Neural cell (in vitro differentiated cells): ENCODE measurements around the gene AMN1. TPM values are rescaled to one million over a fixed set of nuclear protein-coding genes. Genes with fewer than 3 reads are reported as not detected.

Experiments used
- H2AFZ ChIP-seq: fragments of 200-600, 300-800 bp; sonication (generic), shearing (Covaris generic); 2 replicates; pipeline ENCODE4 v1.6.0; 2014; ENCODE audit warnings: low read depth, mild to moderate bottlenecking, antibody characterized with exemption, low read length, moderate library complexity
- H3F3A ChIP-seq: fragments of 200-600 bp; shearing (Covaris generic); 2 replicates; pipeline ENCODE4 v1.6.1; 2016; ENCODE audit warnings: mild to moderate bottlenecking, moderate library complexity, mixed read lengths, antibody characterized with exemption, low read length; ENCODE audit not compliant: insufficient read depth, poor library complexity, severe bottlenecking
- H3K27ac ChIP-seq: fragments of 200-600, 300-800 bp; sonication (generic), shearing (Covaris generic); 2 replicates; pipeline ENCODE4 v1.5.1; 2014; ENCODE audit warnings: mild to moderate bottlenecking, low read length, moderate library complexity
- H3K27me3 ChIP-seq: fragments of 300-800, 200-600 bp; sonication (generic), shearing (Covaris generic); 2 replicates; pipeline ENCODE4 v1.6.0; 2014; ENCODE audit warnings: mild to moderate bottlenecking, low read depth, low read length, moderate library complexity; ENCODE audit not compliant: insufficient read depth
- H3K36me3 ChIP-seq: fragments of 300-800, 200-600 bp; sonication (generic), shearing (Covaris generic); 2 replicates; pipeline ENCODE4 v1.5.1; 2014; ENCODE audit warnings: mild to moderate bottlenecking, antibody characterized with exemption, low read length, moderate library complexity; ENCODE audit not compliant: insufficient read depth
- H3K4me2 ChIP-seq: fragments of 300-800, 200-600 bp; sonication (generic), shearing (Covaris generic); 2 replicates; pipeline ENCODE4 v1.6.0; 2014; ENCODE audit warnings: mild to moderate bottlenecking, low read length
- H3K4me3 ChIP-seq: fragments of 300-800, 200-600 bp; sonication (generic), shearing (Covaris generic); 2 replicates; pipeline ENCODE4 v1.5.1; 2014; ENCODE audit warnings: mild to moderate bottlenecking, low read length, moderate library complexity
- H3K79me2 ChIP-seq: fragments of 200-600 bp; shearing (Covaris generic); replicated peaks from 2 replicates; pipeline ENCODE4 v1.6.0; 2014; ENCODE audit warnings: mild to moderate bottlenecking, low read length, moderate library complexity; ENCODE audit not compliant: insufficient read depth
- H3K9ac ChIP-seq: fragments of 300-800, 200-600 bp; sonication (generic), shearing (Covaris generic); 2 replicates; pipeline ENCODE4 v1.6.1; 2016; ENCODE audit warnings: mild to moderate bottlenecking, low read length, mixed read lengths
- H3K9me2 ChIP-seq: fragments of 200-600 bp; shearing (Covaris generic); 2 replicates; pipeline ENCODE4 v1.6.1; 2016; ENCODE audit warnings: mild to moderate bottlenecking, low read length, mixed read lengths; ENCODE audit not compliant: insufficient read depth
- H3K9me3 ChIP-seq: fragments of 200-600, 300-800 bp; sonication (generic), shearing (Covaris generic); 2 replicates; pipeline ENCODE4 v1.6.1; 2016; ENCODE audit warnings: mild to moderate bottlenecking, mixed run types, low read length, moderate library complexity, mixed read lengths
- H4K20me1 ChIP-seq: fragments of 200-600 bp; shearing (Covaris generic); 2 replicates; pipeline ENCODE4 v1.6.1; 2016; ENCODE audit warnings: mild to moderate bottlenecking, mixed run types; ENCODE audit not compliant: insufficient read depth
- CTCF ChIP-seq: fragments of 450-650 bp; IDR thresholded peaks from 2 replicates; pipeline ENCODE4 v1.5.1; 2014; ENCODE audit warnings: antibody characterized with exemption, mild to moderate bottlenecking, moderate library complexity; ENCODE audit not compliant: poor library complexity, severe bottlenecking
- EP300 ChIP-seq: fragments of 450-650 bp; conservative IDR thresholded peaks from 2 replicates; pipeline ENCODE4 v1.6.1; 2014; ENCODE audit warnings: antibody characterized with exemption, mild to moderate bottlenecking, moderate library complexity; ENCODE audit not compliant: poor library complexity, severe bottlenecking
- EZH2 ChIP-seq: fragments of 200-600, 300-800 bp; shearing (Covaris generic), sonication (generic); IDR thresholded peaks from 2 replicates; pipeline ENCODE4 v1.6.1; 2014; ENCODE audit warnings: antibody characterized with exemption, low read length, borderline replicate concordance, mild to moderate bottlenecking; ENCODE audit not compliant: insufficient read depth, poor library complexity, severe bottlenecking
- MXI1 ChIP-seq: fragments of 450-650 bp; conservative IDR thresholded peaks from 2 replicates; pipeline ENCODE4 v1.6.1; 2014; ENCODE audit warnings: antibody characterized with exemption, mild to moderate bottlenecking; ENCODE audit not compliant: poor library complexity, severe bottlenecking
- POLR2AphosphoS5 ChIP-seq: IDR thresholded peaks from 2 replicates; pipeline ENCODE4 v1.6.1; 2012
- RAD21 ChIP-seq: fragments of 450-650 bp; conservative IDR thresholded peaks from 2 replicates; pipeline ENCODE4 v1.6.1; 2014; ENCODE audit warnings: antibody characterized with exemption, mild to moderate bottlenecking, moderate library complexity
- REST ChIP-seq: IDR thresholded peaks from 2 replicates; pipeline ENCODE4 v1.6.1; 2012; ENCODE audit warnings: borderline replicate concordance
- SMC3 ChIP-seq: fragments of 450-650 bp; conservative IDR thresholded peaks from 2 replicates; pipeline ENCODE4 v1.6.1; 2014; ENCODE audit warnings: antibody characterized with exemption, mild to moderate bottlenecking, moderate library complexity; ENCODE audit not compliant: poor library complexity
- TAF1 ChIP-seq: IDR thresholded peaks from 2 replicates; pipeline ENCODE4 v1.6.1; 2012; ENCODE audit warnings: low read depth
- polyA plus RNA-seq: library from polyadenylated mRNA; depleted of rRNA; stranded (reverse); fragments of >200 nt; gene quantifications from 2 replicates; pipeline ENCODE4 v1.2.3, GENCODE V29; 2014

AMN1 gene
- polyA plus RNA-seq, 1 donor from 2014 or later: 125 TPM

DNA sequence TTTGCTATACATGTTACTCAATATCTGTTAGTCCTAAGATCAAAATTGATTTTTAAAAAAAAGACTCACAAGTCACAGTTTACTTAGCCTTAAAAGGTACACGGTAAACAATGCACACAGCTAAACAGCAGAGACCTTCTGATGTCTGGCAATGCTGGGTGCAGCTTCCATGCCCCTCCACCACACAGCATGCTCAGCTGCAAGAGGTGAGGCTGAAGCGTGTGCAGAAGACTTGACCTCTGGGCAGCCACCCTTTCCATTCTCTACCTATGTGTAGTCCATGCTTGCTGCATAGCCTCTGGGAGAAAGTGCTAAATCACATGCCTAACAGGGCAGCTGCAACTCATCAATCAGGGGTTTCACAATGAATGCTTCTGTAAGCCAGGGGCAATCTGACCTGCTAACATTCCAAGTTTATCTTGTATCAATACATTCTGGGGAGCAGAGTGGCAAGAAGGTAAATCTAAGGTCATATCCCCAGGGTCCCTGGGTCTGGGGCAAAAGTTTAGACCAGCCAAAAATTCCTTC lies 44.5 kb upstream of the AMN1 start:
- Histone ChIP-seq H3K9me3 (no peaks in the 10 kb centered on the region), H3K4me3 (no peak overlapping the region), H3F3A (no peaks in the 10 kb centered on the region), H2AFZ (no peak overlapping the region), H3K79me2 (no peaks in the 10 kb centered on the region), H3K9ac (no peak overlapping the region), H4K20me1 (no peaks in the 10 kb centered on the region), H3K36me3 (no peaks in the 10 kb centered on the region), H3K27ac (no peak overlapping the region), H3K27me3 (no peaks in the 10 kb centered on the region), H3K9me2 (no peaks in the 10 kb centered on the region), H3K4me2 (no peak overlapping the region)
- TF ChIP-seq REST (no peak), POLR2AphosphoS5 (no peak), MXI1 (no peak), RAD21 (no peak), SMC3 (no peak)

DNA sequence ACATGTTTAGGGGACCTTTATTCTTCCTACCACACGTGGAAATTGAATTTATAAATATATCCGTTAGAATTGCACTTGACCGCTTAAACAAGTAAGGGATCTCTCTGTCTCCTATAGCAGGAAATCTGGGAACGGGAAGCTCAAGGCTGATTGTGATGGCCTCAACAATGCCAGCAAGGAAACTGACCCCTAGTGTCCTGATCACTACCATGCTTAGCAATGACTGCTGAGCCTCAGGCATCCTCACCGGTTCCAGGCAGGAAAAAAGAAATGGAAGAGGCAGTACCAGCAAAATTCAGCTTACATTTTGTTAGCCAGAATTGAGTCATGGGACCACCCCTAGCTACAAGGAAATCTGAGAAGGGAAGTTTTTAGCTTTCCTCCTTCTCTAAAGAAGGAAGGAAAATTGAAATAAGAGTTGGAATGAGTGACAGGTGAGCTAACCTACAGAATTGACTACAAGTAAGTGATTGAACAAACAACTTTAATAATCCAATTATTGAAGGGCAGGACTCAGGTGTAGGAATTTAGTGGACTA lies 43.9 kb upstream of the AMN1 start:
- H4K20me1 ChIP-seq: no peaks in the 10 kb centered on the region
- H3F3A ChIP-seq: no peaks in the 10 kb centered on the region
- TF ChIP-seq SMC3 (no peak), RAD21 (no peak), POLR2AphosphoS5 (no peak), REST (no peak), TAF1 (no peak), CTCF (no peak), EP300 (no peak), EZH2 (no peak), MXI1 (no peak)
- no peaks in the 10 kb centered on the region for H3K27me3 ChIP-seq
- no peak overlapping the region for H3K27ac ChIP-seq
- no peaks in the 10 kb centered on the region for H3K36me3 ChIP-seq
- H3K4me3 ChIP-seq: no peak overlapping the region
- no peak overlapping the region for H2AFZ ChIP-seq
- H3K4me2 ChIP-seq: no peak overlapping the region
- no peak overlapping the region for H3K9ac ChIP-seq
- H3K9me2 ChIP-seq: no peaks in the 10 kb centered on the region
- no peaks in the 10 kb centered on the region for H3K9me3 ChIP-seq
- no peaks in the 10 kb centered on the region for H3K79me2 ChIP-seq
